GM18520 (cell line): ENCODE results near the gene RFX7.
"Not testable (repeated sequence)": the region's sequence is repeated elsewhere in the genome, so short reads cannot be mapped to it uniquely, and the experiment has no call there.

Experiments
- ATAC-seq: cut with Tn5 transposase; IDR thresholded peaks from one replicate; pipeline ENCODE4 v1.9.1; 2021; ENCODE audit not compliant: unreplicated experiment

Gene RFX7

GRCh38 chr15:56207711-56208110 lies 36.0 kb downstream of the RFX7 start:
- no peak for ATAC-seq

DNA sequence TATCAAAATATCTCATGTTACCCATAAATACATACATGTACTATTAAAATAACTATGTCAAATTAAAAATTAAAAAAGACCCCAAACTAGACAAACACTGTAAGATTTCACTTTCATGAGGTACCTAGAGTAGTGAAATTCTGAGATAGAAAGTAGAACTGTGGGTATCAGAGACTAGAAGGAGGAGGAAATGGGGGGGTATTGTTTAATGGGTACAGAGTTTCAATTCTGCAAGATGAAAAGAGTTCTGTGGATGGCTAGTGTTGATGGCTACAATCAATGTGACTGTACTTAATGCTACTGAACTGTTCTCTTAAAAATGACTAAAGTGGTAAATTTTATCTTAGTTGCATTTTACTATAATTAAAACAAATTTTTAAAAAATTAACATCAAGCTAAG lies 36.6 kb downstream of the RFX7 start:
- peak; percentile 57 for ATAC-seq

DNA sequence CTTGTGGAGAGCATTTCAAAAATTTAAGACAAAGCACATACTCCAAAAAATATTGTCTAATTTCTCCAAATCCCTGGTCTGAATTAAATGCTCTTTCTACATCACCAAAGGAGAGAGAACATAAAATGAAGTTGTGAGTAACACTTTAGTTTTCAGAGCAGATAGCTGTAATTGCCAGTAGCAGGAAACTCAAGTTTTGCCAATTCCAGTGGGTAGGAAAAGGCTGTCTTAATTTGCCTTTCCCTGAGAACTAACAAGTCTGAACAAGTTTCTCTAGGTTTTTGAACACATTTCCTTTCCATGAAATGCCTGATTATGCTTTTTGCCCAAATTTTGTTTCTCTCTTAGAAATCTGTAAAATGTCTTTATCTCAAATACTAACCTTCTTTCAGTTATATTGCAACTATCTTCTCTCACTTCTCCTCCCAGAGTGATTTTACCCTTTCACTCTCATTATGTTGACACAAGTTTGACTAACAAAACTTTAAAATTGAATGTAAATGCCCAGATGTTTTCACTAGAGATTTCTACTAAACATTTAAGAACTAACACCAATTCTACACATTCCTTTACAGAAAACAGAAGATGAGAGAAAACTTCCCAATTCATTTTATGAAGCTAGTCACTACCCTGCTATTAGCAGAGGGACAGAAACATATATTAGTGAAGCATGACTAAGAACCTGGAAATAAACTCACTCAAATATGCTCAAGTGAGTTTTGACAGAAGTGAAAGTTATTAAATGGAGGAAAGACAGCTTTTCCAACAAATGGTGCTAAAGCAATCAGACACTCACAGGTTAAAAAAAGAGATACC lies 38.4 kb downstream of the RFX7 start:
- ATAC-seq, result no peak

DNA sequence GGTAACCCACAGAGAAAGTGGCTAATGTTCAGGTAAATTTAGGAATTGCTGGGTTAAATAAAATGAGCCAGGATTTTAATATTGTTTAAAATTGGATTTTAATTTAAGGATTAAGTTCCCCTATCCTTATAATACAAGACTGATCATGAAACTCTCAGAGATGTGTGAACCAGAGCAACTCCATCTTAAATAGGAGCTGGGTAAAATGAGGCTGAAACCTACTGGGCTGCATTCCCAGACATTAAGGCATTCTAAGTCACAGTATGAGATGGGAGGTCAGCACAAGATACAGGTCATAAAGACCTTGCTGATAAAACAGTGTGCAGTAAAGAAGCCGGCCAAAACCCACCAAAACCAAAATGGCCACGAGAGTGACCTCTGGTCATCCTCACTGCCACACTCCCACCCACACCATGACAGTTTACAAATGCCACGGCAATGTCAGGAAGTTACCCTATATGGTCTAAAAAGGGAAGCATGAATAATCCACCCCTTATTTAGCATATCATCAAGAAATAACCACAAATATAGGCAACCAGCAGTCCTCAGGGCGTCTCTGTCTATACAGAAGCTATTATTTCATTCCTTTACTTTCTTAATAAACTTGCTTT lies 40.3 kb downstream of the RFX7 start:
- ATAC-seq, result not testable (repeated sequence)

- no peak for ATAC-seq
Measured at GRCh38 chr15:56202701-56203100, 41.0 kb downstream of the RFX7 start.

- peak; percentile 73 for ATAC-seq
Measured at GRCh38 chr15:56199038-56199437, 44.6 kb downstream of the RFX7 start.

GRCh38 chr15:56194035-56194434 lies 49.6 kb downstream of the RFX7 start:
- no peak for ATAC-seq

GRCh38 chr15:56192659-56193442 lies 50.8 kb downstream of the RFX7 start:
- ATAC-seq, result no peak

- no peak for ATAC-seq
Measured at GRCh38 chr15:56187665-56188064, 56.0 kb downstream of the RFX7 start.

GRCh38 chr15:56185980-56186379 lies 57.7 kb downstream of the RFX7 start:
- no peak for ATAC-seq

GRCh38 chr15:56184516-56184915 lies 59.2 kb downstream of the RFX7 start:
- ATAC-seq, result no peak

DNA sequence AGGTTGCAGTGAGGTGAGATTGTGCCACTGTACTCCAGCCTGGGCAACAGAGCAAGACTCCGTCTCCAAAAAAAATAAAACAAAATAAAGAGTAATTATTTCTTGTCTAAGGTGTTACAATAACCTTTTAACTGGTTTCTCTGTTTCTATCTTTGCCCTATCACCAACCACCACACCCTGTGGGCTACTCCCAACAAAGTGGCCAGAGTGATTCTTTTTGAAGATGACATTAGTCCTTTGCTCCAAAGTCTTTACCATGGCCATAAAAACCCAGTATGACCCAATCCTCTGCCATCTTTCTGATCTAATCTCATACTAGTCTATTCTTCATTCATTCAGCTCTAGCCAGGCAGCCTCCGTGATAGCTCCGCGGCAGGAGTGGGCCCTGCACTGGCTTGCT lies 62.8 kb downstream of the RFX7 start:
- no peak for ATAC-seq

- ATAC-seq, result no peak
Measured at GRCh38 chr15:56176996-56177395, 66.7 kb downstream of the RFX7 start.

DNA sequence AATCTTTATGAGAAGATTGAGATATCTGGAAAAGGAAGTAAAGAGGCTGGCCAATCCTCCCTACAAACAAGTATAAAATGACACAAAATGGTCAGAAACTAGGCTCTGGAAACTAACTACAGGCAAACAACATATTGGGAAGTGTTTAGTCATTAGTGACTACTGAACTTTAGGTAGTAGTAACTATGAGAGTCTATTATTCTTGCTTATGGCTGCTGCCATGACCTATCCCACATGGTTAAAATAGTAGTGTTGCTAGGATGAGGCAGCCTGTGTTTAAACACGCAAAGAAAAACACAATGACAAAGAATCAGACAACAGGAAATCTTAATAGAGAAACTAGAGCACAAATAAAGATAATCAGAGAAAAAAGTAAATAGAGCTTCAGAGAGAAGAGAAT lies 67.9 kb downstream of the RFX7 start:
- no peak for ATAC-seq

DNA sequence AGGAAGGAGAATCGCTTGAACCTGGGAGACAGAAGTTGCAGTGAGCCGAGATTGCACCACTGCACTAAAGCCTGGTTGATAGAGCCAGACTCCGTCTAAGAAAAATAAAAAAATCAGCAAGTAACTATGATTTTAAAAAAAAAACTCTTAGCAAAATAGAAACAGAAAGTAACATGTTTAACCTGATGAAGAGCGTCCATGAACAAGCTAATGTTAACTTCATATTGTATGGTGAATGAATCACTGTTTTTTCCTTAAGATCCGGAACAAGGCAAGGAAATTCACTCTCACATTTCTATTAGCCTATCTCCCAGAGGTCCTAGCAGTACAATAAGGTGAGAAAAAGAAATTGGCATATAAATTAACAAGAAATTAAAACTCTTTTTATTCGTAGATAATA lies 69.0 kb downstream of the RFX7 start:
- no peak for ATAC-seq

GRCh38 chr15:56168394-56168793 lies 75.3 kb downstream of the RFX7 start:
- peak; percentile 74 for ATAC-seq

DNA sequence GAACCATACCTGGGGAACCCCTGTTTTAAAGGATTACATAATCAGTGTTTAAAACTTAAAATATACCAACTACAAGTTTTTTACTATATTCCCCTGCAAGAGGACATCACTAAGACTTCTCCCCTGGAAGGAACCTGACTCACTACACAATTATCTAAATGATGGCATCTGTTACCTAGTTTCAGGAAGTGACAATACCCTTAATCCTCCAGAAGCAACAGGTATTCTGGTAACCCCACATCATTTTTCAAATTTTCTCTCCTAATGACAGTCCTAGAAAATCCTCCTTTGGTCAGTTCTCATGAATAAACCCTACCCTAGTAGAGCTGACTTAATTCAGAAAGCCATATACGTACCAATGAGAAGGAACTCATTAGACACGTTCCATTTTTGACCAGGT lies 78.4 kb downstream of the RFX7 start:
- no peak for ATAC-seq

GRCh38 chr15:56160966-56161365 lies 82.7 kb downstream of the RFX7 start:
- no peak for ATAC-seq

DNA sequence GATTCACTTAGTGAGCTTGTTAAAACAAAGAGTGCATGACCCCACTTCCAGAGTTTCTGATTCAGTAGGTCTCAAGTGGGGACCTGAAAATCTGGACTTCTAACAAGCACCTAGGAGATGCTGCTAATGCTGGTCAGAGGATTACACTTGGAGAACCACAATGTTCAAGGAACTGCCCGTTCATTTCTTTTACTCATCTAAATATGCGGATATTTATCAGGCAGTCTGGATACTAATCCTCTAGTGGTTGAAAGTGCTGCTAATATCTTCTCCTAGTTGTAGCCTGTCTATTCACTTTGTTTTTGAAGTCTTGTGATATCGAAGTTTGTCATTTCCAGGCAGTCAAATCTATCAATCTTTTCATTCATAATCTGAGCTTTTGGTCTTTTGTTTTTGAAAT lies 86.8 kb downstream of the RFX7 start:
- ATAC-seq, result no peak

GRCh38 chr15:56155278-56155677 lies 88.4 kb downstream of the RFX7 start:
- ATAC-seq, result not testable (repeated sequence)

- ATAC-seq, result not testable (repeated sequence)
Measured at GRCh38 chr15:56154768-56155167, 88.9 kb downstream of the RFX7 start.

DNA sequence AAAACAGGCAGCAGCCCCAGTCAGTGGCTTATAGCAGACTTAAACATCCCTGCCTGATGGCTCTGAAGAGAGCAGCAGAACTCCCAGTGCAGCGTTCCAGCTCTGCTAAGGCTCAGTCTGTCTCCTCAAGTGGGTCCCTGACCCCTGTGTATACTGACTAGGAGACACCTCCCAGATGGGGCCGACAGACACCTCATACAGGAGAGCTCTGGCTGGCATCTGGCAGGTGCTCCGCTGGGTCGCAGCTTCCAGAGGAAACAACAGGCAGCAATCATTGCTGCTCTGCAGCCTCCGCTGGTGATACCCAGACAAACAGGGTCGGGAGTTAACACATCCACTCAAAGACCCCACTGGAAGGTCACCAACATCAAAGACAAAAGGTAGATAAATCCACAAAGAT lies 93.5 kb downstream of the RFX7 start:
- ATAC-seq, result no peak
